Measurements from ENCODE around the gene MEIS2.

GRCh38 chr15:37075777-37076176, 24.6 kb downstream of the MEIS2 start:
- TF ChIP-seq POLR2AphosphoS5 (IDR thresholded peaks at IDR 0.05): no peak
- TF ChIP-seq CTCF (IDR thresholded peaks at IDR 0.05): no peak
- no peak for TF ChIP-seq POLR2A (IDR thresholded peaks at IDR 0.05)
- TF ChIP-seq EP300 (IDR thresholded peaks at IDR 0.05): no peak
